RPMI8226 (cell line): ENCODE data around the gene RBM22.

Experiments
- DNase-seq: peaks from one replicate; pipeline ENCODE4 v3.0.0-alpha.2; 2015

The RBM22 gene

DNA sequence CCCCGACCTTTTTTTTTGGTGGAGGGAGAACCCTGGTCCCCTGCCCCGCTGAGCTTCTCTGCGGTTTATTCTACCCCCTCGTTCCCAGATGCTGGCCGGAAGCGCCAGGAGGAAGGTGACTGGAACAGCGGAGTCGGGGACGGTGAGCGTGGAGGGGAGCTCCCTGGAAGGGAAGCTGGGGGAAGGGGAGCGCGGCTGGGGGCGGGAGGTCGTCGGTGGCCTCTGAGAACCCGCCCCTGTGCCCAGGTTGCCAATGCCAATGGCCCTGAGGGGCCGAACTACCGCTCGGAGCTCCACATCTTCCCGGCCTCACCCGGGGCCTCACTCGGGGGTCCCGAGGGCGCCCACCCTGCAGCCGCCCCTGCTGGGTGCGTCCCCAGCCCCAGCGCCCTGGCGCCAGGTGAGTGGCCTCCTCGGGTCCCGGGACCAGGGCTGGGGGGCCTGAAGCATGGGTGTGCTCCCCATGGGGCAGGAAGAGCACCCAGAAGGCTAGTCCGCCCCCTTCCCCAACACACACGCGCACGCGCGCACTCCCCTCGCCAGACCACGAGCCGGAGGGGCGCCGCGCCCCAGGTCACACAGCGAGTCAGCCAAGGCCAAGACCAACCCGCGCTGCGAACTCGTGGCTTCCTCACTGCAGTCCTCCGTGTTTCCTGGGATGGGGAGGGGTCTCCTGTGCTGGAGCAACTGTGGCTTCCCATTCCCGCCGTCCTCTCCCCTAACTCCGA lies 29.2 kb downstream of the RBM22 start:
- no peak for DNase-seq

DNA sequence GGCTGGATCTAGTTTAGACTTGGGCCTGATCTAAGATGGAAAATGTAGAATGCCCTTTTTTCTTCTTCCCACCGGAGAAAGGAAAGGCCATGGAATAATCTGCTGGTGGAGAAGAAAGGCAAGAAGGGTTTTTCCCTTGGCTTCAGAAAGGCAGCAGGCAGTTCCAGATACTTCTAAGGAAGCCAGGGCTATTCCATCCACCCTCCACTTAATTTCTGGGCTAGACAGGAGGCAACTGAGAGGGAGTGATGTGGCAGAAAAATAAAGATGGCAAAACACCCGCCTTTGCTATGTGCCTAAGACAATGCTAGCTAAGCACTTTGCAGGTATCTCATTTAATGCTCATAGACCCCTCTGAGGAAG lies 29.9 kb downstream of the RBM22 start:
- DNase-seq = no peak

DNA sequence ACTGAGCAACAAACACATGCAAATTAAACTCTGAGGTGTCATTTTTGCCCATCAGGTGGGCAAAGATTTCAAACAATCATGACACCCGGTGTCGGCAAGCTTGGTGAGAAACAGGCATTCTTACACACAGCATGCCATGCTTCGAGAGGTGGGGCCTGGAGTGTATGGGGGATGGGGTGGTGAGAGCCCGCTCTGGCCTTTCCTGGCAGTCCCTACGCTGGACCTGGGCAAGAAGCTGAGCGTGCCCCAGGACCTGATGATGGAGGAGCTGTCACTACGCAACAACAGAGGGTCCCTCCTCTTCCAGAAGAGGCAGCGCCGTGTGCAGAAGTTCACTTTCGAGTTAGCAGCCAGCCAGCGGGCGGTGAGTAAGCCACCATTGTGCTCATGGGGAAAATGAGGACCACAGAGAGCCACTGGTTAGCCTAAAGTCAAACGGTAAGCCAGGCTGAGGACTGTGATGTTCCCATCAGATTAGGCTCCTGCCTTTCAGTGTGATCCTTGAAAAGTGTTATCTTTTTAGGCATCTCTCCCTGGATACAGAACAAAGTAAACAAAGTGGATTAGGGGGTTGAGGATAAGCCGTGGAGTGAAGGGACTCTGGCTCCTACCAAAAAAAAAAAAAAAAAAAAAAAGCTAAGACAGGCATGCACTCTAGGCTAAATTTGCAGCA lies 30.5 kb downstream of the RBM22 start:
- DNase-seq = no peak

DNA sequence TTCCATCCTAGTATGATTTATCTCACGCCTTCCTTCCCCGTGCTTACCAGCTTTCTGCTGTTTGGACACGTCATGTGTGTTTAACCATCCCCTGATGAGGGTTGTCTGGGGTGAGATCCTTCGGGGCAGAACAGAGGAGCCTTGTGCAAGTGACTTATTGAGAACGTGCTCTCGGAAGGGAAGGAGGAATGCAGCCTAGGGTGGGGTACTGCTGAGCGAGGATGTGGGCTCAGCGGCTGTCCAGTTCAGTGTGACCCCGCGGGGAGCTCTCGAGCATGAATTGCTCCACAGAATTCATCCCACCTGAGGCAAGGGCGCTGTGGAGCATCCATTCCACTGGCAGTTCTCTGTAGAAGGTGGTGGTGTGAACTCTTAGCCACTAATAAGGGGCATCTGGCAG lies 35.8 kb downstream of the RBM22 start:
- no peak for DNase-seq

DNA sequence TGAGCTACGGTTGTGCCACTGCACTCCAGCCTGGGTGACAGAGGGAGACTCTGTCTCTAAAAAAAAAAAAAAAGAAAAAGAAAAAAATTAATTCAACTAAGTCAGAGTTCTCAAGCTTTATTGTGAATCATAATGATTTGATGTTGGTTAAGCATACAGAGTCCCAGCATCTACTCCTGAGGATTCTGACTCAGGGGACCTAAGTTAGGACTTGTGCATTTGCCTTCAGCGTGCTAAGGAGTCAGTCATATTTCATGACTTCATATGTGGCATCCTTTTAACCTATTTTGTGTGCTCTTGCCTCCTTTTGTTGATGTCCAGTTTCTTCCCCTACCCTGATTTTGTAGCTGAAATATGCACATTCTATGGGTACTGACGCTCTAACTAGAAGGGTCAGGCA lies 36.9 kb downstream of the RBM22 start:
- DNase-seq = no peak

DNA sequence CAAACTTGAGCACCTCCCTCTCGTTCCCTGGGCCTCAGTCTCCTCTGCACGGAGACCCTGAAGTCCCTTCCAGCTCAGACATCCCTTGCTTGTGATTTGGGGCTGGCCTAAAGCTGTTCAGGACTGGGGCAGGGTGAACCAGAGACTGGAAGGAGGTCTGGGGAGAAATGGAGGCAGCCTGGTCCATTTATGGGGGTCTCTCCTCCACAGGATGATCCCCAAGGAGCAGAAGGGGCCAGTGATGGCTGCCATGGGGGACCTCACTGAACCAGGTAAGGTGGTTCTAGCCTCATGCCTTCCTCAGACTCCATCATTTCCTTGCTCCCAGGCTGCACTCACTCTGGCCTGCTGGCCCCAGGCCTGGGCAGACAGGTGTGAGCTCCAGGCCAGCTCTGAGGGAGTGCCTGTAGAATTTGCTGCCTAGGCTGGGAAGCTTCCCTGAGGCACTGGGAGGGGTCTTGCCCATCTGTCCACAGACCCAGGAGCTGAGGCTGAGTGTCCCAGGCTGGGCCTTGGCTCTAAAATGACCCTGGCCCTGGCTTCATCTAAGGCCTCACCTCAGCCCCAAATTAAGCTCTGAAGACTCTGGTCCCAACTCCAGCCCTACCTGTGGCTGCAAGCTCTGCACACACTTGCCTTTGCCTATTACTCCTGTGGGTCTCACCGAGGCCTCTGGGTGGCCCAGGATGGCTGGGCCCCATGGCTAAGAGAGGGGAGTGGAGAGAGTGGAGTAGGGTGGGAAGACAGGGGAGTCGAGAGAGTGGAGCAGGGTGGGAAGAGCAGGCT lies 37.9 kb downstream of the RBM22 start:
- no peak for DNase-seq

DNA sequence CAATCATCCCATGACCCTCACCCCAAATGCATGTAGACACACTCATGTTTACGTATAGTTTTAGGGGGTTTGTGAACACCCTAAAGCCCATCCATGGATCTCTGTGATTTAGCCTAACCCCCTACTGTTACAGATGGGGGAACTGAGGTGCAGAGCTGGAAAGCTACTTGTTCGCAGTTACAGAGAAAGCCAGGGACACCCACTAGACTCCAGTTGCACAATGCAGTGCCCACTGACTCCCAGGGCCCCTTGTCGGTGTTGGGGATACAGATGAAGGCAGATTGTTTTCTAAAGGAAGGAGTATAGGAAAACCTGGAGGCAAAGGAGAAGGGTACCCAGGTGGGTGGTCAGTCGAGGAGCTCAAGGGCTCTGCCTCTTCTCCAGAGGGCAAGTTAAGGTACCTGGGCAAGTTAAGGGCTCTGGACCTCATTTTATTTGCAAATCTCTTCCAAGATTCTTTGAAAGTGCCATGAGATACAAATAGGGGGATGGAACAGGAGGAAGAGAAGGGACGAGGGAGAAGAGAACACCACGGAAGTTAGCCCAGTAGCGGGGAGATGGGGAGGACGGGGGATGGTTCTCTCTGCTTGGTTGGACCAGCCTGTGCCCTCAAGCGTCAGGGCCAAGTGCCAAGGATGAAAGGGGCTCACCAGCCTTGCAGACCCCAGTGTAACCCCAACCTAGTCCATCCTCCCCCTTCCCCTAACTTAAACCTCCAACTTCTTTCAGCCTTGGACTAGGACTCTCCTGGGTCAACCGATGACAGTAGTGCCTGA lies 38.9 kb downstream of the RBM22 start:
- DNase-seq = no peak

DNA sequence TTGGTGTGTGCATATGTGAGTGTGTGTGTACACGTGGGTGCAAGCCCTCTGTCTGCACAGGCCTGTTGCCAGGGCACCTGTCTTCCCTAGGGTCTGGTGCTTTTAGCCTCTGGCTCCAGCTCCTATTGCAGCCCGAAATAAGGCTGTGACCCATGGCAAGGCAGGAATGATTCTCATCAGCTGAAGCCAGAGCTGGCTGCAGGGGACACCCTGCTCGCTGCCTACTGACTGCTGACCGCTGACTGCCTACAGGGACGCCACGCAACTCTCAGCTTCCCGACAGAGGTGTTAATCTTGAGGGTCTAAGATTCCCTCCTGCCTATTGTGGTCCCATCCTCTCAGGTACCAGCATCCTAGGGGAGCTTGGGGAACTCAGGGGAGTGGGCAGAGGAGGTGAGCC lies 39.8 kb downstream of the RBM22 start, which contains the start of gene MYOZ3:
TSS of gene MYOZ3 (plus strand) at position 166 of the 400 bp plus-strand sequence. CDS start 1,691 bp downstream, outside the sequence.
- DNase-seq = no peak

DNA sequence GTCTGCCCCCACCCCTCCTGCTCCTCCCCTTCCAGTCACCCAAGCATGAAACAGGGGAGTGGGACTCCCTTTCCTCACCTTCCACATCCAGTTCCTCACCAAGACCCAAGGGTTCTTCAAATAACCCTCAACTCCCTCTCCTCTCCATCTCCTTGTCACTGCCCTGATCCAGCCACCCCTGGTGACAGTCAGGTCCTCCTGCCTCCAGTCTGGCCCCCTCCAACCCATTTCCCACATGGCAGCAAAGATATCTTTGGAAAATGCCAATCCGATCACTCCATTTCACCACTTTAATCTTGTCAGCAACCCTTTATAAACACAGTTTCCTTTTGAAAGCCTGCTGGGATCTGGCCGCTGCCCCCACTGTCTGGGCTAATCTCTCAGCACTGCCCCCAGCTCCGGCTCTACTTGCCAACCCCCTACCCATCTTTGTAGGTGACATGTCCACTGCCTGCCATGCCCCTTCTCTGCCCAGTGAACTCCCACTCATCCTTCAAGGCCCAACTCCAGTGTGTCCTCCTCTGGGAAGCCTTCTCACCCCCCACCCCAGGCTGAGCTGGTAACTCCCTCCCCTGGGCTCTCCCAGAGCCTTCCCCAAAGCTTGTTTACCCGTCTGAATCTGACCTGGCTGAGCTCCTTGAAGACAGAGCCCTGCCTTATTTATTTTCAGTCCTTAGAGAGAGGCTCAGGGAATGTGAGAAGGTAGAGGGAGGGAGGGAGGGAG lies 40.6 kb downstream of the RBM22 start:
- no peak for DNase-seq

DNA sequence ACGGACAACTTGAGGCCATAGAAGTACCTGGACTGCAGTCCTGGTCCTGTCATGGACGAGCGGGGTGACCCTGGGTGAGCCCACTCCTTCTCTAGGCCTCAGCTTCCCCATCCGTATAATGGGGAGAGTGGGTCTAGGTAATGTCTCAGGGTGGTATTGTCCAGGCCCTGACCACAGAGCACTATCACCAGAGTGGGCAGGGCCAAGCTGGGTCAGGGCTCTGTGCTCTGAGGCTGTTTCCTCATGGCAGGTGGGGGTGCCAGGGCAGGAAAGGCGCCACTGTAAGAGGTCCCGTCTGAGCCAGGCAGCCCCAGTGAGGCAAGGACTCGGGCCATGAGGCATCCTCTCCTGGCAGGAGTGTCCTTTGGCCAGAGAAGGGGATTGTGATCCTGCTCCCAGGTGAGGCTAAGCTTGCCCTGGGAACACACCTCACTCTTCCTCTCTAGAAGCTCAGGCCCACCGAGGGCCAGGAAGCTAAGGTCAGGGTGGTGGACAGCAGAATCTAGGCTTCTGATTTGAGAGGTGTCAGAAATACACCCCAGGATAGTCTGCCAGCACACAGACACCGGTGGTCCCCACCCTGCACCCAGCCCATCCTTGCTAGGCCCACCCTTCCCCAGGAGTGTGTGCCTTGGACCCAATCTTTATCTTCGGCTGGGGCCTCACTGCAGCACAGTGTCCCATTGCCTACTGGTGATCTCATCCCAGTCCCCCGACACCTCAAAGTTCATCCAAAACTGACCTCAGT lies 41.3 kb downstream of the RBM22 start:
- DNase-seq = no peak

DNA sequence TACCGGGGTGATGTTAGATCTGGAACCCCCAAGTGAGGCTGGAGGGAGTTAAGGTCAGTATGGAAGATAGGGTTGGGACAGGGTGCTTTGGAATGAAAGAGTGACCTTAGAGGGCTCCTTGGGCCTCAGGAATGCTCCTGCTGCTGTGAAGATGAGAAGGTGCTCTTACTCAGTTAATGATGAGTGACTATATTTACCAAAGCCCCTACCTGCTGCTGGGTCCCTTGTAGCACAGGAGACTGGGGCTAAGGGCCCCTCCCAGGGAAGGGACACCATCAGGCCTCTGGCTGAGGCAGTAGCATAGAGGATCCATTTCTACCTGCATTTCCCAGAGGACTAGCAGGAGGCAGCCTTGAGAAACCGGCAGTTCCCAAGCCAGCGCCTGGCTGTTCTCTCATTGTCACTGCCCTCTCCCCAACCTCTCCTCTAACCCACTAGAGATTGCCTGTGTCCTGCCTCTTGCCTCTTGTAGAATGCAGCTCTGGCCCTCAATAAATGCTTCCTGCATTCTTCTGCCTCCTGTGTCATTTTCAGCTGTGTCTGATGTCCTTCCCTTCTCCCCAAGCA lies 42.1 kb downstream of the RBM22 start:
- no peak for DNase-seq

DNA sequence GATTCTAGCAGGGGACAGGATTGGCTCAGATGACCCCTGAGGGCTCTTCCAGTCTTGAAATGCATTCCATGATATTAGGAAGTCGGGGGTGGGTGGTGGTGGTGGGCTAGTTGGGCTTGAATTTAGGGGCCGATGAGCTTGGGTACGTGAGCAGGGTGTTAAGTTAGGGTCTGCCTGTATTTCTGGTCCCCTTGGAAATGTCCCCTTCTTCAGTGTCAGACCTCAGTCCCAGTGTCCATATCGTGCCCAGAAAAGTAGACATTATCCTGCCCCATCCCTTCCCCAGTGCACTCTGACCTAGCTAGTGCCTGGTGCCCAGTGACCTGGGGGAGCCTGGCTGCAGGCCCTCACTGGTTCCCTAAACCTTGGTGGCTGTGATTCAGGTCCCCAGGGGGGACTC lies 42.7 kb downstream of the RBM22 start:
- DNase-seq = no peak

DNA sequence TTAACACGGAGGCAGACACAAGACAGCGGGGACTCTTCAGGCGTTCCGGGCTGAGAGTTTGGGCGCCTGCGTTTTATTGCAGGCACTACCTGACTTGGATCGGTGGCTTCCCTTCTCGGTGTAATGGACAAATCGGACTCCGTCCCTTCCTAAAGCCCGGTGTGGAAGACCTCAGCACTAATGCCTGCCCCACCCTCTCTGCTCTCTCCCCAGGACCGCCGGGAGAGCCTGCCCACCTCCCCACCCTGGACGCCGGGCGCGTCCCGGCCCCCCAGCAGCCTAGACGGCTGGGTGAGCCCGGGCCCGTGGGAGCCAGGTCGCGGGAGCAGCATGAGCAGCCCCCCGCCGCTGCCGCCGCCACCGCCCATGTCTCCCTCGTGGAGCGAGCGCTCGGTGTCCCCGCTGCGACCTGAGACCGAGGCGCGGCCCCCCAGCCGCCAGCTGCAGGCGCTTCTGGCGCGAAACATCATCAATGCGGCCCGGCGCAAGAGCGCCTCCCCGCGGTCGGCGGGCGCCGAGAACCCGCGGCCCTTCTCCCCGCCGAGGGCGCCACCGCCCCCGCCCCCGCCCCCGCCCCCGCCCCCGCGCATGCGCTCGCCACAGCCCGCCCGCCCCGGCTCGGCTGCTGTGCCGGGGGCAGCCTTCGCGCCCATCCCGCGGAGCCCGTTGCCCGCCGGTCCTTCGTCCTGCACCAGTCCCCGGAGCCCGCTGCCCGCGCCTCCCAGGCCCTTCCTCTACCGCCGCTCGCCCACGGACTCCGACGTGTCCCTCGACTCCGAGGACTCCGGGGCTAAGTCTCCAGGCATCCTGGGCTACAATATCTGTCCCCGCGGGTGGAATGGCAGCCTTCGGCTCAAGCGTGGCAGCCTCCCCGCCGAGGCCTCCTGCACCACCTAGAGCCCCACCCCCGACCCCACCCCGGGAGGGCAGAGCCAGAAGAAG lies 44.4 kb downstream of the RBM22 start:
- DNase-seq = peak; percentile 80

DNA sequence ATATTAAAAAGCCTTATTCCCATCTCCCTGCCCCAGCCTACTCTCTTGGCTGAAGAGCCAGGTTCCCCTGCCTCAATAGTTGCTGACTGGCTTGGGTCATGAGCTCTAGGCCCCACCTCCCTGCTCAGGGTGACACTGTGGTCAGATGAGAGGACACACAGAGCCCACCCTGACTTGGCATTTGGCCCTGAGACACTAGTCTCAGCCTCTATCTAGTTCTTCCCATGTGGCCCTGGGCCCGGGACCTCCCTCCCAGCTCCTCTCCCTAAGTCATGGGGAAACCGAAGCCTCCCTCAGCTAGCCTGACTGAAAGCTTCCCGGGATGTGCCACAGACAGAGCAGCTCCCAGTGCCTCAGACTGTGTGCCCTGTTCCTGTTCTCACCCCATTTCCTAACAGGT lies 45.6 kb downstream of the RBM22 start:
- DNase-seq = no peak

DNA sequence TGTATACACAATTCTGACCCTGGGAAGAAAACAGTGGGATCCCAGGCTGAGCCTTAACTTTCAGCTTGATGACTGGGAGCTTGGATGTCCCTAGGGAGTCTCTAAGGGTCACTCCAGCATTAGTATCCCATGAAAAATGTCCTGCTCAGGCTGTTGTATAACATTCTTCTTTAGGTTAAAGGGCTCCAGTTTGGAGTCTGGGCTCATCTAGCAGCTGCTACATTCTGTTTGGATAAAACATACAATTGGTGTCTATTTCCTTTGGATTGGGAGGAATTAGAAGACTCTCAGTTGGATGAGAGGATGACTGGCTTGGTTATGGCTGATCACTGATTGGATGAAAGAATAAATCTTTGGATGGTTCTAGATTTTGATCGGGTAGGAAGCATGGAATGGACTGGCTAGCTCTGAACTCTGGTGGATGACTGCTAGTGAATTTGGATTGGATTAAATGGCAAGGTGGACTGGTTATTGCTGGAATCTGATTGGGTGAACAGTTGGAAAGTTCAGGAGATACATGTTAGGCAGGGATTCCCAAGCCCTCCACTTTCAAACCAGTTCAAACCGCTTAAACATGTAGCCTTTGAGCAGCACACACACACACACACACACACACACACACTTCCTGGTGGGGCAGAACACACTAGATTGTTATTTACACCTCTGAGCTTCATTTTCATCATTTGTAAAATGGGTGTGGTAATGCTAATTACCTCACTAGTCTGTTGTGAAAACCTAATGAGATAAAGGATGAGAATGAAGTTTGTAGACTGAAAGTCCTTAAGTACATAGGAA lies 46.9 kb downstream of the RBM22 start:
- DNase-seq = no peak

DNA sequence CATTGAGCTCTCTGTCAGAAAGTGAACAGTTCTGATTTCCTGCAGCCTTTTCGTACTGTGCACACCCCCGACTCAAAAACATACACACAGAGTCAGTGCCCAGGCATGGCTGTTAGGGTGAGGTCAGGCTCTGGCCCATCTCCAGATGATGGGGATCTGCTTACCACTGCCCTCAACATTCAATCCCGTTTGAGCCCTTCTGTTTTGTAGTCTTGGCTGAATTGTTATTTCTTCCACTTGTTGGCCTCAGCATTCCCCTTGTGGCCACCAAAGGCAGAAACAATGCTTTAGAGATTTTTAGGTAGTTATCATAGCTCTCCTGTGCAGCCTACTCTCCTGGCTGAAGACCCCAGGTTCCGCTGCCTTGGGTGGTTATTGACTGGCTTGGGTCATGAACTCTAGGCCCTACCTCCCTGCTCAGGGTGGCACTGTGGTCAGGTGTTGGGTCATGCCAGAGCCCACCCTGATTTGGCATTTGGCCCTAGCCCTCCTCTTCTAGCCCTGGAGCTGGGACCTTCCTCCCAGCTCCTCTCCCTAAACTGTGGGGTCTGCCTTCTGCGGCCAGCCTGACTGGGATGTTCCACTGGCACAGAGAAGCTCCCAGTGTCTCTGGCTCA lies 47.6 kb downstream of the RBM22 start:
- DNase-seq = no peak

DNA sequence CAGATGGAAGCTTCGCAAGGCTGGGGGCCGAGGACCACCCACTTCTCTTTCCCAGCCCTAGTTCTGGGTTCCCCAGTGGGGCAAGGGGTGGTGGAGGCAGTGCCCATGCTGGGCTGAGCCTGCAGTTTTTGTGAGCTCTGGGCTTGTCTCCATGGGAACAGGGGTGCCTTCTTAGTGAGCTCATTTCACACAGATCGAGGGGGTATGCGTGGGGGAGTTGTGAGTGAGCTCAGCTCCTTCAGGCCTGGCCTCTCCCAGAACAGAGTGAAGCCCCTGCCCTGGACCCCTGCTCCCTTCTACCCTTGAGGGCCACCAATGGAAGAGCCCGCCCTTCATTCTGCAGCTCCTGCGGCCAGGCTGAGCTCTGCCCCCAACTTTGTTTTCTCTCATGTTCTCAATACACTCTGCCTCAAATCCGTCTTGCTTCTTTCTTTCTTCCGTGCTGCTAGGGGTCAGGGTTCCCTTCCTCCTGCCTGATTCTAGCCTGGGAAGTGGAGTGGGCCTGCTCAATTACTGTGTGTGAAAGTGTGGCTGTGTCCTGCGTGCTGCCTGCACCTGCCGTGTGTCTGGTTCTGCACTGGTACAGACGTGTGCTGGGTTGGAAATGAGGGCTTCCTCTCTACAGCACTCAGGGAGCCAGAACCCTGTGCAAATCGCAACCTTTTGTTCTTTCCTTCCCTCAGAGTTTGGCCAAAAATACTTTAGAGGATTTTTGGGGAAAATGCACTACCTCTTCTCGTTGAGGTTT lies 48.8 kb downstream of the RBM22 start:
- DNase-seq = no peak

DNA sequence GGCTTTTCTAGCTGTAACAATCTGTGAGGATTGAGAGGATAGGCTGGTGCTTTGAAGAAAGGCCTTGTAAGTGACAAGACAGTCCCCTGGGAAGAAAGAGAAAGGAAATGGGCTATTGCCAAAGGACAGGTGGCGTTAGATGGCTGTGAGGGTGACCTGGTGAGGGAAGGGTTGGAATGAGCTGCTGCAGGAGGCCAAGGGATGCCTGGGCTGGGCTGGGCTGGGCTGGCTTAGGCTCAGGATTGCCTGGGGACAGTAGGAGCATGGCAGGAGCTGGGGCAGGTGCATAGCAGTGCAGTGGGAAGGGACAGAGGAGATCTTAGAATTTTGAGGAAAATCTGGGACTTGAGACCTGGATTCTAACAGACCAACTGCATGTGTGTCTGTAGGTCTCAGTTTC lies 49.5 kb downstream of the RBM22 start:
- DNase-seq = no peak
